Gastroesophageal sphincter (tissue), 3 donors: Measurements from ENCODE around the gene ZMIZ2.

Source experiments
- CTCF ChIP-seq, 4 experiments: fragments of 200-600 bp in 2 of 4; fragments of 450-650 bp in 2 of 4; sonication (generic) in 1 of 4; IDR thresholded peaks; one replicate each; pipeline ENCODE4 v1.5.1; 2017 to 2019; ENCODE audit warnings: antibody characterized with exemption in 4 of 4, mild to moderate bottlenecking in 2 of 4, moderate library complexity in 2 of 4
- POLR2AphosphoS5 ChIP-seq: sonication (generic); formaldehyde crosslinking; IDR thresholded peaks from one replicate; pipeline ENCODE4 v1.6.1; 2017; ENCODE audit warnings: antibody characterized with exemption

GRCh38 chr7:44700322-44700721, 48.3 kb upstream of the ZMIZ2 start:
- TF ChIP-seq CTCF (IDR thresholded peaks at IDR 0.05) (no peak), POLR2AphosphoS5 (no peak)
